ENCODE results near the gene SETBP1.

GRCh38 chr18:45046961-45047360 lies 366.3 kb downstream of the SETBP1 start:
- no peak for TF ChIP-seq CTCF (IDR thresholded peaks at IDR 0.05)
- no peak for TF ChIP-seq POLR2A (IDR thresholded peaks at IDR 0.05)
